GM12878 (cell line): ENCODE results near the gene ATP8A1. TPM values are rescaled to one million over a fixed set of nuclear protein-coding genes. Genes with fewer than 3 reads are reported as not detected.

Source experiments
- polyA plus RNA-seq, 11 experiments: library from polyadenylated mRNA; depleted of rRNA in 4 of 11; unstranded in 6 of 11; stranded (reverse) in 5 of 11; fragments of >200 nt; fragmentation: Nextera tagmentation in 4 of 11; fragmentation: Illumina TruSeq in 1 of 11; extraction: Ambion mirVana in 4 of 11; extraction: Trizol in 1 of 11; gene quantifications; 1 replicate in 1 of 11; 2 replicates in 10 of 11; pipeline versions ENCODE4 v1.2.1 to v1.2.3, GENCODE V29; 2011 to 2016; ENCODE audit warnings: inconsistent platforms in 2 of 11, missing spikeins in 2 of 11, low read depth in 1 of 11
- total RNA-seq, 4 experiments: library from RNA; depleted of rRNA in 3 of 4; stranded (reverse); fragments of >200 nt in 3 of 4; fragmentation: Illumina TruSeq in 1 of 4; extraction: Trizol in 1 of 4; gene quantifications; 2 replicates each; pipeline versions ENCODE4 v1.2.1 to v1.2.3, GENCODE V29; 2013 to 2021

The ATP8A1 gene
- total and polyA plus RNA-seq, 10 of the 15 experiments (the other 5 are each of a cell fraction or from before 2014, with no cell fraction given): 9.0 to 116 (median 37.3) TPM

Other genes starting within 250 kb of the ATP8A1 start
- not detected in 2 replicates for gene GRXCR1, start 235.6 kb upstream of the ATP8A1 start, total RNA-seq (2014; rRNA removed)
- not detected in 2 replicates for gene GRXCR1, start 235.6 kb upstream of the ATP8A1 start, total RNA-seq (2014; rRNA removed; fragmentation: Illumina TruSeq; extraction: Trizol)
- gene GRXCR1, start 235.6 kb upstream of the ATP8A1 start, total RNA-seq (2021): not detected in 2 replicates
- gene GRXCR1, start 235.6 kb upstream of the ATP8A1 start, polyA plus RNA-seq (2011; rRNA removed): not detected in 2 replicates
- gene GRXCR1, start 235.6 kb upstream of the ATP8A1 start, polyA plus RNA-seq (2014; fragmentation: Illumina TruSeq; extraction: Trizol): not detected in 2 replicates
- not detected for gene GRXCR1, start 235.6 kb upstream of the ATP8A1 start, polyA plus RNA-seq (2014; fragmentation: Nextera tagmentation; extraction: Ambion mirVana)
- gene GRXCR1, start 235.6 kb upstream of the ATP8A1 start, polyA plus RNA-seq (2014; rRNA removed): not detected in 2 replicates
- gene GRXCR1, start 235.6 kb upstream of the ATP8A1 start, polyA plus RNA-seq (2016; fragmentation: Nextera tagmentation; extraction: Ambion mirVana): not detected